D721Med (cell line): Measurements from ENCODE around the gene LRWD1.

Experiments
- DNase-seq: peaks from one replicate; pipeline ENCODE4 v3.0.0; 2011; ENCODE audit warnings: low spot score; ENCODE audit not compliant: insufficient read length
- FAIRE-seq: peaks from 2 replicates; lab custom pipeline; 2011; peaks lifted over from hg19 to GRCh38; lab: Jason Lieb, UNC
- CTCF ChIP-seq: IDR thresholded peaks from 2 replicates; pipeline ENCODE4 v1.5.1; 2012; ENCODE audit warnings: mild to moderate bottlenecking, control low read depth; ENCODE audit not compliant: insufficient read depth; ENCODE audit errors: missing control alignments

LRWD1 gene

DNA sequence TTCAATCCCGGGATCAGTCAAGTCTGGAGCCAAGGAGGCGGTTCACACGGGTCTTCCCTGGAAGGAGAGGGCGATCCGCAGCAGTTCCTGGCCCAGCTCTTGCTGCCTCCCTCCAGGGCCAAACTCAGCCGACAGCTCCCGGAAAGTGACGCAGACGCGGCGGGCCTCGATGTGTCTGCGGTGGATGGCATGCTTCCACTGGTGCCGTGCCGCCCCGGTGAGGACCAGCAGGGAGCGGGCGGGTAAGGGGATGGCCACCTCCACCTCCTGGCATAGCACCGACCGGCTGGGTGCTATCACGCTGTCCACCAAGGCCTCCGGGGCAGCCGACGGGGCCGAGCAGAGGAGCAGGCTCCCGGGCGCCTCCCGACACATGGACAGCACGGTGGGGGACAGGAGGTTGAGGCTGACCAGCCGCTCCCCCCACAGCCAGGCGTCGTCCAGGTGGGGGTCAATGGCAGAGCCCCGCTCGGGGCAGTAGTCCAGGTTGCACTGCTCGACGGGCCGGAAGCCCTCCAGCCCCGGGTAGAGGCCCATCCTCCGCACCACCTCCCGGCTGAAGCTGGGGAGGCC is 7.3 kb upstream of the LRWD1 start:
- FAIRE-seq (no peak), DNase-seq (no peak)
- TF ChIP-seq CTCF = no peak

GRCh38 chr7:102459221-102459844 is 5.5 kb upstream of the LRWD1 start:
- no peak for TF ChIP-seq CTCF
- DNase-seq = no peak
- FAIRE-seq = no peak

DNA sequence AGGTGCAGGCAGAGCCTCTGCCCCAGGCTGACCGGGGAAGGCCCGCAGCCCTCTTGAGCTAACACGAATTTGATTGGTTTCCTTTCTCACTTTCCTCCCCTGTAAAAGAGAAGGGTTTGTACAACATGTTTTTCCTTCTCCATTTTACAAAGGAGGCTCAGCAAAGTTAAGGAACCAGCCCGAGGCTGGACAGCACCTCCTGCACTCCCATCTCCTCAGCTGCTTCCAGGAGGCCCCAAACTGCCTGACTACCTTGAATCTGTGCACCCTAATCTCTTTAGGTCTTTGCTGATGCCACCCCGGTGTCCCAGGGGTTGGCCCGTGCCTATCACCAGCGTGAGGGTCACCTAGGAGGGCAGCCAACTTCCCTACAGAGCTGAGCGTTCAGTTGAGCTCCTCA is 4.3 kb upstream of the LRWD1 start:
- TF ChIP-seq CTCF = no peak
- FAIRE-seq (no peak), DNase-seq (no peak)

GRCh38 chr7:102463841-102464576 is 775 bp upstream of the LRWD1 start:
- FAIRE-seq (no peak), DNase-seq (no peak)
- no peak for TF ChIP-seq CTCF

- no peak for FAIRE-seq
- TF ChIP-seq CTCF = no peak
These were observed 1.3 kb downstream of the LRWD1 start for GRCh38 chr7:102466097-102466496.

GRCh38 chr7:102467581-102468477 is 3.0 kb downstream of the LRWD1 start:
- TF ChIP-seq CTCF = no peak
- no peak for FAIRE-seq

More at GRCh38 chr7:102466097-102466496, 1.3 kb downstream of the LRWD1 start:
- DNase-seq = no peak

More at GRCh38 chr7:102467581-102468477, 3.0 kb downstream of the LRWD1 start:
- no peak for DNase-seq
